Activated CD8-positive, alpha-beta T cell treated with anti-CD3 and anti-CD28 coated beads for 36 hours (primary cell): ENCODE data around the gene ANTKMT. TPM values are rescaled to one million over a fixed set of nuclear protein-coding genes. Genes with fewer than 3 reads are reported as not detected.

Source experiments
- ATAC-seq: fragments of 200-7000 bp; cut with Tn5 transposase; one replicate; pipeline ENCODE4 v1.10.0; 2021; ENCODE audit warnings: mild to moderate bottlenecking, moderate library complexity
- CTCF ChIA-PET: fragments of 350-600 bp; sonication (Branson Sonifier 250); formaldehyde crosslinking; loops from one replicate; lab custom pipeline; 2021; ENCODE audit warnings: antibody characterized with exemption; lab: Charles Lee
- POLR2A ChIA-PET: fragments of 350-600 bp; sonication (Branson Sonifier 250); formaldehyde crosslinking; loops from one replicate; lab custom pipeline; 2021; ENCODE audit warnings: antibody characterized with exemption; lab: Charles Lee
- DNase-seq: peaks from one replicate; pipeline ENCODE4 v3.0.0-alpha.2; 2020
- H3K27ac Mint-ChIP-seq: one replicate; pipeline ENCODE4 v1.8.0; 2021; ENCODE audit warnings: mild to moderate bottlenecking, mixed read lengths
- H3K27me3 Mint-ChIP-seq: one replicate; pipeline ENCODE4 v1.8.0; 2021; ENCODE audit warnings: mixed read lengths
- H3K36me3 Mint-ChIP-seq: one replicate; pipeline ENCODE4 v1.8.0; 2021; ENCODE audit warnings: low read depth, mixed read lengths
- H3K4me1 Mint-ChIP-seq: one replicate; pipeline ENCODE4 v1.8.0; 2021; ENCODE audit warnings: low read depth, mixed read lengths
- H3K4me3 Mint-ChIP-seq: one replicate; pipeline ENCODE4 v1.8.0; 2021; ENCODE audit warnings: mild to moderate bottlenecking, moderate library complexity, mixed read lengths
- H3K9me3 Mint-ChIP-seq: one replicate; pipeline ENCODE4 v1.8.0; 2021; ENCODE audit warnings: mixed read lengths
- CTCF ChIP-seq: fragments of 200-600 bp; IDR thresholded peaks from one replicate; pipeline ENCODE4 v1.8.0; 2022; ENCODE audit warnings: antibody characterized with exemption, mild to moderate bottlenecking
- intact Hi-C: fragments of 100-400 bp; cut with micrococcal nuclease; formaldehyde crosslinking; loops from one replicate; pipeline ENCODE4 v1.10.0; 2022
- total RNA-seq, 2 experiments: library from RNA; stranded (reverse); gene quantifications; one replicate each; pipeline ENCODE4 v1.2.3, GENCODE V29; 2021

Gene ANTKMT
- total RNA-seq, 2 experiments from 2014 or later, result 34.3 to 38.4 TPM

- no peak overlapping the region for H3K4me3 Mint-ChIP-seq
- no peaks in the 10 kb centered on the region for H3K36me3 Mint-ChIP-seq
- TF ChIP-seq CTCF, result no peak
- no peak for ATAC-seq
- peaks cover 4% of the 10 kb centered on the region for H3K27me3 Mint-ChIP-seq
- no peak overlapping the region for H3K27ac Mint-ChIP-seq
- H3K9me3 Mint-ChIP-seq, result no peaks in the 10 kb centered on the region
- intact Hi-C loops, result no loop called here
- POLR2A ChIA-PET, result interaction anchor here (0.8 kb wide), 1 partner anchor 18 kb away, joined by 4 read pairs; the partner anchor contains the start of gene CIAO3
- CTCF ChIA-PET, result no interaction called here
- DNase-seq, result no peak
- H3K4me1 Mint-ChIP-seq, result no peaks in the 10 kb centered on the region
These were observed 38.4 kb downstream of the ANTKMT start for GRCh38 chr16:759110-759910.

- peaks cover 4% of the 10 kb centered on the region for H3K27me3 Mint-ChIP-seq
- H3K9me3 Mint-ChIP-seq, result no peaks in the 10 kb centered on the region
- ATAC-seq (no peak), DNase-seq (no peak)
- no peak for TF ChIP-seq CTCF
- intact Hi-C loops, result no loop called here
- POLR2A ChIA-PET, result no interaction called here
- no peaks in the 10 kb centered on the region for H3K4me1 Mint-ChIP-seq
- H3K27ac Mint-ChIP-seq, result no peak overlapping the region
- no peaks in the 10 kb centered on the region for H3K36me3 Mint-ChIP-seq
- CTCF ChIA-PET, result no interaction called here
- H3K4me3 Mint-ChIP-seq, result no peak overlapping the region
These were observed 39.1 kb downstream of the ANTKMT start for GRCh38 chr16:760065-760464.

GRCh38 chr16:760545-761343, 39.8 kb downstream of the ANTKMT start, which contains the start of gene MSLN:
Gene MSLN (plus strand): TSS chr16:760734. CDS start chr16:762681, 1,947 bp downstream.
- Mint-ChIP-seq H3K36me3 (no peaks in the 10 kb centered on the region), H3K27me3 (peaks cover 4% of the 10 kb centered on the region), H3K4me3 (no peak within 1 kb of the TSS), H3K27ac (no peak within 1 kb of the TSS), H3K9me3 (no peaks in the 10 kb centered on the region), H3K4me1 (no peaks in the 10 kb centered on the region)
- ATAC-seq, result no peak
- DNase-seq, result no peak
- no peak for TF ChIP-seq CTCF
- CTCF ChIA-PET, result no interaction called here
- intact Hi-C loops, result no loop called here
- POLR2A ChIA-PET, result no interaction called here

GRCh38 chr16:761625-762513, 40.9 kb downstream of the ANTKMT start:
- DNase-seq (no peak), ATAC-seq (no peak)
- H3K27me3 Mint-ChIP-seq, result peaks cover 4% of the 10 kb centered on the region
- ChIA-PET POLR2A (no interaction called here), CTCF (no interaction called here)
- H3K36me3 Mint-ChIP-seq, result no peaks in the 10 kb centered on the region
- H3K4me3 Mint-ChIP-seq, result no peak overlapping the region
- no peak for TF ChIP-seq CTCF
- intact Hi-C loops, result no loop called here
- no peaks in the 10 kb centered on the region for H3K4me1 Mint-ChIP-seq
- no peaks in the 10 kb centered on the region for H3K9me3 Mint-ChIP-seq
- H3K27ac Mint-ChIP-seq, result no peak overlapping the region
